DMS114 treated with DMSO at 0.1 percent for 48 hours (cell line): ENCODE data around the gene BCL11B.

ENCODE experiments used
- DNase-seq: peaks from one replicate; lab custom pipeline; 2025; ENCODE audit not compliant: unreplicated experiment; lab: John Stamatoyannopoulos, UW

The BCL11B gene

DNA sequence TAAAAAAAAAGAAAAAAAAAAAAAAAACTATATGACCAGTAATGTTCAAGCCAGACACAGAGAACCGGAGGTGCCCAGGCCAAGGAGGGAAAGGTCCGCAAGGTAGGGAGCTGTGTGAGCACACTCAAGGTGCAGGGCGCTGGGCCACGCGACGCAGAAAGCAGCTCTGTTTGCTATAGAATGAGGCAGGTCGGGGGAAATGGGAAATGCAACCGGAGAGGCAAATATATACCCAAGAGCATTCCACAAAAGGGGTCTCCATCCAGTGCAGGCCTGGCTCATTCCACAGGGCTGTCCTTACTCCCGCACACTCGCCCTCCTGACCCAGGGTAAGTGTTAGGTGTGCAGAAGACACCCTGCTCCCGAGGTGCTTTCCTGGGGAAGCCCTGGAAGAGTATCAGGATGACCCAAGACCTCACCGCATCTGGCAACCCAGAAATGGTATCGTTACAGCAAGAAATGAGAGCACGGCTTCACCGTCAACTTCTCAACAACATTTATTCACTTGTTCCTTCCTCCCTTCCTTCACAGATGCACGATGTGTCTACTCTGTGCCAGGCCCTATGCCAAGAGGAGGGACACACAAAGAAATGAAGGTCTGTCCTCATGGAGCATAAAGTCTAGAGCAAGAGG, 86.4 kb downstream of the BCL11B start:
- DNase-seq, result no peak

DNA sequence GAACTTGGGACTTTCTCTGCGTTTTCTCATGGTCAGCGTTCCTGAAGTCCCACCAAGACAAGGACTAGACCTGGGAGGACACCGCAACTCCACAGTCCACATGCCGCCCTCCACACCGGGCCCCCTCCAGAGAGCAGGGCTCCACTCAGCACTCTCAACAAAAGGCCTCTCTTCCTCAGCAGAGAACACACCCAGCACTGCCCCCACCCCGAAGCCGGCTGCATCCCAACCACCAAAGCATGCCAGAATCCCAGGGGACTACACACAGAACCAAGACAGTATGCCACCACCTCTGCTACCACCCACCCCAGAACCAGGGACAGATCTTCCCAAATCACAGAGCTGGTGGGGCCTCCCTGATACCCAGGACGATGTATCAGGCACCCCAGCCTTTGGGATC, 88.3 kb downstream of the BCL11B start:
- DNase-seq, result no peak

- no peak for DNase-seq
Measured at GRCh38 chr14:99183311-99183710, 88.7 kb downstream of the BCL11B start.

DNA sequence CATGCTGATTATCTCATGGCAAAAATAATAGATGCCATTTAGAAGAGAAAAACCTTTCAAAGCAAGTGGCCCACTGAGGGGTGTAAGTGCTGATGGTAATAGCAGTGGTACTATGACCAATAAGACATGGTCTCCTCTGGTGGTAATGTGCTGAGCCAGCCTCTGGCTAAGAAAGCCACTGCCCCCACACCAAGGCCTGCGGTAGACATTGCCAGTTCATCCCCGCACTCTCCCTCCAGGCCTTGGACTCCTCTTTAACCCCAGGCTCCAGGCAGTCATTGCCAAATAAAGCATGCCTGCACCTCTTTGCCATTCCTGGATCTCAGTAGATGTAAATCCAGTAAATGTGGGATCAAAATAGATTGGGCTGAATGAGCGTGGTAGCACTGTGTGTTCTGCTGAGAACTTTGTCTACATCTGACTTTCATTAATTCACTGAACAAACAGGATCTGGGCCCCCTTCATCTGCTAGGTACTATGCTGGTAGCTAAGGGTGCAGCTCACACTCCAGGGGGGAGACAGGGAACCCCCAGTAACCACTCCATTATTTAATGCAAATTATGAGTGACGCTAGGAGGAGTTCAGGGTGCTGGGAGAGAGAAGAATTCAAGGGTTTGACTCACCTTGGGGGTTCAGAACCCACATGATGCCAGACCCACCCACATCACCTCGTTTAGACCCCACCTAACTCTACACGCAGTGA, 89.3 kb downstream of the BCL11B start:
- DNase-seq, result no peak

DNA sequence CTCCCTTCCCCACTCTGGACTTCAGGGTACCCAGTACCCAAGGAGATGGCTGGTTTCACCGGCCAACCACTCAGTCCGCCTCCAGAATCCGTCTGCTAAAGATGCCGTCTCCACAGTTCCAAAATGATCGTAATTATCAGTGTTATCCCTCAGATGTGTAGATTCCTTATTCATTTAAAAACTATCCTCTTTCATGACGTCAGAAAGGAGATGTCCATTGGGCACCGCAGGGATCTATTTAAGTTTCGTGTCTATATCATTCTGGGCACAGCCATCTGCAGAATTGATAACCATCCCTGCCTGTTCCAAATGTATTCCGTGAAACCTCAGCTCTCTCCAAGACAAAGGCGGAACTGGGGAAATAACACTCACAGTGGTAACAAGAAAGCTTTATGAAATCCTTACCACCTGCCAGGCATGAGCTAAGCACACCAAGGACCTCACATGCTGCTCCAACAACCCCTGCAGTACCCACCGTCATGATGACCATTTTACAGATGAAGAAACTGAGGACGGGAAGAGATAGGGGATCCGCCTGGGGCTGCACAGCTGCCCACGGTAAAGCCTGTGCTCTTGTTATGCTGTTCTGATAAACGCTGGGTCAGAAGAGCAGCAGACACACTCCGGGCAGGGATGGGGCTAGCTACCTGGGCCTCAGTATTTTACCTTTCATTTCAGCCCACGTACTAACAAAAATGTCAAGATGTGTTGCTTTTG, 90.0 kb downstream of the BCL11B start:
- DNase-seq, result no peak

- DNase-seq, result no peak
Measured at GRCh38 chr14:99181241-99181640, 90.8 kb downstream of the BCL11B start.

DNA sequence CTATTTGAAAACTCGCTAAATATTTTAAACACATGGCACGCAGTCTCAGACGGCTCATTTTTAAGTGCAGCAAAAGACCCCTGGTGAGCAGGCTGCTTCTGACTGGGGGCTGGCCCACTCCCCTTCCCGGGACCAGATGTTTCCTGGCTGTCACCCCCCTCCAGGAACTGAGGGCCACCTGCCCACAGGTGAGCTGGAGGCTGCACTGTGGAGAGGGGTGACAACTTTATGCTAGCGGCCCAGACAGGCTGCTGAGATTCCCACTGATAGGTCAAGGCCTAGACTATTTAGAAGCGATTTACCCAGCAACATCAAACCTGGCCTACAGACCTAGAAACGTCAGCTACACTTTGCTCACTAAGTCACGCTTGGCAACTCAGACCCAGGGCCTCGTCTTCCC, 92.1 kb downstream of the BCL11B start:
- DNase-seq, result no peak

DNA sequence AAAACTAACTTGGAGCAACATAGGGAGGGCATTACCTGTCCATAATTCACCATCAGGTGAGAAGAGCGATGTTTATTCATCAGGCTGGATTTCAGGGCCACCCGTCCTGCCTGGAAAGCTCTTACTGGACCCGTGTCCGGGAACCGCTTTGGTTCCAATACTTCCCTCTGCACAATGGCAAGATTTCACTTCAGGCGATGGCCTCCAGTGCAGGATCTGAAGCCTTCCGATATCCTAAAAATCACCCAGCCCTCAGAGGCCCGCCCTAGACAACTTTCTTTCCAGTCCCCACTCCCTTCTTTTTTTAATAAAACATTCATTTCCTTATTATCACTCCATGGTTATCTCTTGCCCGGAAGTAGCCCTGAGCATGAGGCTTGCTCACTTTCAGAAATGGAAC, 92.5 kb downstream of the BCL11B start:
- no peak for DNase-seq

GRCh38 chr14:99177886-99178835, 93.8 kb downstream of the BCL11B start:
- DNase-seq, result no peak

DNA sequence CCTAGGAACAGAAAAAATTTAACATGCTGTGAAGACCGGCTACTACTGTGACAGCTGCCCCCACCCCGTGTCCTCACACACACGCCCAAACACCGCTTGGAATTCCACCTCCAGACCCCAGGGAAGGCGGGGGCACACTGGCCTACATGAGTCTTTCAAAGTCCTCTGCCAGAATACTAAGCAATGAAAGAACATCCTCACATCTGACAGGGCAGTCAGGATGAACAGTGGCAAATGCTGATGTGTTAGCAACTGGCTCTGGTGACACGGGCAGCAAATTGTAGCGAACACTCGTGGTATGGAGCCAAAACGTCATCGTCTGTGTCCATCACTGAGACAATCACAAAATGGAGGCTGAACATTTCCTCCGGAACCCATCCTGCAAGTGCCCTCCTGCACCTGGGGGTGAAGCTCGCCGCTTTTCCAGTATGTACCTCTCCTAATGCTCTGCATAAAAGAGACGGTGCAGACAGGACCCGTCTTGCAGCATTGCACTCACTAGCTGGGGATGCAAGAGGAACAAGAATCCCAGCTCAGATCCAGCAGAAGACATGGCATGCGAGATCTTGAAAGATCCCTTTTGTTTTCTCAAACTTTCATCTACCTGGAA, 94.8 kb downstream of the BCL11B start:
- DNase-seq, result no peak

DNA sequence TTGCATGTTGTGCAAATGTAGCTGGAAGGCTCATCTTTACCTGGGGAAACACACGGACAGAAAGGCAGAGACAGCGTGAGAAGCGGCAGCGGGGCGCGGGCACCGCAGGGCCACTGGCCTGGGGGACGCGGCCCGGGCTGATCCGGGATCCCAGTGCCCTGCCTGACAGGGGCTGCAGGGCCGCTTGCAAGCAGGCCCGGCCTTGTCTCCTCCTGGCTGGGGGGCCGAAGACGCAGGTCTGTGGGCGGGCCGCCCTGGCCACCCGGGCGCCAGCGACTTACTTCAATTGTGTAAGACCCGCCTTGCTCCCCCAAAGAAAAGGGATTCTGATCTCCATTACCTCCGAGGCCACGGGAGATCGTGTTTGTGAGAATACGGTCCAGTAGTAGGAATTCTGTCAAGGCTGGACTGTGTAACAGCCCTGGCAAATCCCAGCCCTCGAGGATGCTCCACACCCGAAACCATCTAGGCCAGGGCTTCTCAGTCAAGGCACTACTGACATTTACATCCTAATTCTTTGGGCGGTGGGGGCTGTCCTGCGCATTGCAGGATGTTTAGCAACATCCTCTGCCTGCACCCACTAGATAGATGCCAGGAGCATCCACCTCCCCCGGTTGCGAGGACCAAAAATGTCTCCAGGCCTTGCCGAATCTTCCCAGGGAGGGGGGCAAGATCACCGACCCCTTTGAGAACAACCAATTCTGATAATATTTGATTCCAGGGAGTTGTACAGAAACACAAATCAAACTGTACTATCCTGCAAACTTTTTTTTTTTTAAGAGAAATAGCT, 95.6 kb downstream of the BCL11B start:
- no peak for DNase-seq

- DNase-seq, result no peak
Measured at GRCh38 chr14:99175331-99176155, 96.5 kb downstream of the BCL11B start.

- no peak for DNase-seq
Measured at GRCh38 chr14:99174770-99175319, 97.2 kb downstream of the BCL11B start.

DNA sequence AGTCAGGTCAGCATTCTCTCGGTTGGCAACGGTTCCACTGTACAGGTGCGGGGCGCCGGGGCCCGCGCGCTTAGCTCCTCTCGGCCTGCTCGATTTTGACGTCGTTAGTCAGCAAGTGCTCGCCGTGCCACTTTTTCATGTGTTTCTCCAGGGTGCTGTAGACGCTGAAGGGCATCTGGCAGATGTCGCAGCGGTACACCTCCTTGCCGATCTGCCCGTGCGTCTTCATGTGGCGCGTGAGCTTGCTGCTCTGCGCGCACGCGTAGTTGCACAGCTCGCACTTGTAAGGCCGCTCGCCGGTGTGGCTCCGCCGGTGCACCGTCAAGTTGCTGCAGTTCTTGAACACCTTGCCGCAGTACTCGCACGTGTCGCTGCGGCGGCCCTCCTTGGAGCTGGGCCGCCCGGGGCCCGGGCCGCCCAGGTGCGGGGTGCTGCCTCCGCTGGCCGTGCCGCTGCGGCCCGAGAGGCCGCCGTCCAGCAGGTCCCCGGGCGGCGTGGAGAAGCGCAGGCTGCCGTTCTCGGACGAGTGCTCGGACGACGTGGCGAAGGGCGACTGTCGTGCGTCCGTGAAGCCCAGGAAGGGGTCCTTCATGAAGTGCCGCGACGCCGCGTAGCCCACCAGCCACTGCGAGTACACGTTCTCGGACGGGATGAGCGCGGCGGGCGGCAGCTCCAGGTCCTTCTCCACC, 97.8 kb downstream of the BCL11B start:
- DNase-seq, result no peak

GRCh38 chr14:99173506-99173905, 98.5 kb downstream of the BCL11B start:
- no peak for DNase-seq

- DNase-seq, result no peak
Measured at GRCh38 chr14:99173086-99173485, 98.9 kb downstream of the BCL11B start.

DNA sequence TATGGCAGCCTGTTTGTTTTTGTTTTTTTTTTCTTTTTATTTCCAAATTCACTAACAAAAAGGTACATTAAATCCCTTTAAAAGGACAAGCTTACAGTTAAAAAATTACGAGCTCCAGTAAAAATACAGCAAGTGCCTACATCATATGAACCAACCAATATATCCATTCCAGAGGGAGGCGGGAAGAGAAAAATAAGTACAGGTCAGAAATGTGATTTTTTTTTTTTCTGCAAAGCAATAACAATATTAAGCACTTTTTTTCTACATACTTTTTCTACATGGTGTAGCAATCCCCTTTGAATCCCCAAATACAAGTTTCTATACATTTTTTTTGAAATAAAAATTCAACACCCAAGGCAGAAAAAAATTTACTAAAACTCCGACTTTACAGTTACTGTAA, 100.6 kb downstream of the BCL11B start:
- no peak for DNase-seq

GRCh38 chr14:99169776-99170356, 102.1 kb downstream of the BCL11B start:
- DNase-seq, result no peak
